Measurements from ENCODE around the gene GNG4. TPM values are rescaled to one million over a fixed set of nuclear protein-coding genes. Genes with fewer than 3 reads are reported as not detected.
"Not testable (repeated sequence)": the region's sequence is repeated elsewhere in the genome, so short reads cannot be mapped to it uniquely, and the experiment has no call there.

The GNG4 gene
- total RNA-seq, 1 donor from 2014 or later: 1.8 TPM

DNA sequence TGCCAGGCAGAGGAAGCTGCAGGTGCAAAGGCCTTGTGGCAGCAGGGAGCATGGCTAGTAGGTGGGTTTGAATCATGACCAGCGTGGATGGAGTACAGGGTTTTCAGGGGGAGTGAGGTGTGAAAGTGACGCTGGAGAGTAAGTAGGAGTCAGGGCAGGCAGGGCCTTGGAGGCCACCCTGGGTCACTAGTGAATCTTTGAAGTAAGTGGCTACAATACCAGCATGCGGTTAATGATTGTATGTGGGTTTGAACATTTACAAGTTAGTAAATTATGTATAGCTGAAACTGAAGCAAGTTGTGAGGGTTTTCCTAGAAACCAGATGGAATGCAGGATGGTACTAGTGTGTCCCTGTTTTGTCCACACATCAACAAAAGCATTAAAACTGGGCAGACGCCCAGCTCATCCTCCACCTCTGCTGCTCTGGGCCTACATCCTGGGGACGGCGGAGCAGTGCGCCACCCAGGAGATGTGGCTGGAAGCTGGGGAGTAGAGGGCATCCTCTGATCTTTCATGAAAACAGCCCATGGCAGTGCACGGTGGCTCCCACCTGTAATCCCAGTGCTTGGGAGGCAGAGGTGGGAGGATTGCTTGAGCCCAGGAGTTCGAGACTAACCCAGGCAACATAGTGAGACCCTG is 104.2 kb downstream of the GNG4 start:
- intact Hi-C loops (cut with micrococcal nuclease): no loop called here

DNA sequence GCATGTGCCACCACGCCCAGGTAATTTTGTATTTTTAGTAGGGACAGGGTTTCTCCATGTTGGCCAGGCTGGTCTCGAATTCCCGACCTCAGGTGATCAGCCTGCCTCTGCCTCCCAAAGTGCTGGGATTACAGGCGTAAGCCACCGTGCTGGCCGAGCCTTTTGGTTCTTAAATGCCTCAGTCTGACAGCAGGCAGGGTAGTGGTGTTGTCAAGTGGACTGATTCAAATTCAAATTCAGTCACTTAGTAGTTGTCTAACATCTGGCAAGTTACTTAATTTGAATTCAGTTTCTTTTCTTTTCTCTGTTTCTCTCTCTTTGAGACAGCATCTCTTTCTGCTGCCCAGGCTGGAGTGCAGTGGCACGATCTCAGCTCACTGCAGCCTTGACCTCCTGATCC is 106.7 kb downstream of the GNG4 start:
- intact Hi-C loops (cut with micrococcal nuclease): not testable (repeated sequence)

DNA sequence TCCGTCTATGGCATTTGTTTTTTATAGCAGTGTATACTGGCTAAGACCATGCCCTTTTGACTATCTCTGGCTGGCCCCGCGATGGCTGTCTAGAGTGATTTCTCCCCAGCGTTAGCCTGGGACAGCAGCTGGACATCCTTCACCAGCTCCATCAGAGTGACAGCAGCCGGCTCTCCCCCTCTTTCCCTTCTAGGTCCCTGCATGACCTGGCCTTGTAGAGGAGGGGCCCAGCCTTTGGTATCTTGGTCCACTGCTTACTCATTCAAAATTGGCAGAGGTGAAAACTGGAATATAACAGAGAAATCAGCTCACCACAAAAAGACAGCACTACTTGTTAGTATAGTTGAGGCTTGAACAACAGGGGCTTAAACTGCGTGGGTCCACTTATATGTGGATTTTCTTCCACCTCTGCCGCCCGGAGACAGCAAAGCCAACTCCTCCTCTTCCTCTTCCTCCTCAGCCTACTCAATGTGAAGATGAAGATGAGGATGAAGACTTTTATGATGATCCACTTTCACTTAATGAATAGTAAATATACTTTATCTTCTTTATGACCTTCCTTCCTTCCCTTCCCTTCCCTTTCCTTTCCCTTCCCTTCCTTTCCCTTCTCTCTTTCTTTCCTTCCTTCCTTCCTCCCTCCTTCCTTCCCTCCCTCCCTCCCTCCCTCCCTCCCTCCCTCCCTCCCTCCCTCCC is 116.0 kb downstream of the GNG4 start:
- intact Hi-C loops (cut with micrococcal nuclease): no loop called here

DNA sequence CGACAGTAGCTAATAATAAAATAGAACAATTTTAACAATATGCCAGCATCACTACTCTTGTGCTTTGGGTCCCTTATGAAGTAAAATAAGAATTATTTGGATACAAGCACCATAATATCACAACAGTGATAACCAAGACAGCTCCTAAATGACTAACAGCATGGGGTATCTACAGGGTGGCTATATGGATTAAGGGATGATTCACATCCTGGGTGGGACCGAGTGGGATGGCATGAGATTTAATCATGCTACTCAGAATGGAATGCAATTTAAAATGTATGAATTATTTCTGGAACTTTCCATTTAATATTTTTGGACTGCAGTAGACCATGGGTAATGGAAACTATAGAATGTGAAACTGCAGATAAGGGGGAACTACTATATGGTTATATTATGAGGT is 117.2 kb downstream of the GNG4 start:
- intact Hi-C loops (cut with micrococcal nuclease): no loop called here

DNA sequence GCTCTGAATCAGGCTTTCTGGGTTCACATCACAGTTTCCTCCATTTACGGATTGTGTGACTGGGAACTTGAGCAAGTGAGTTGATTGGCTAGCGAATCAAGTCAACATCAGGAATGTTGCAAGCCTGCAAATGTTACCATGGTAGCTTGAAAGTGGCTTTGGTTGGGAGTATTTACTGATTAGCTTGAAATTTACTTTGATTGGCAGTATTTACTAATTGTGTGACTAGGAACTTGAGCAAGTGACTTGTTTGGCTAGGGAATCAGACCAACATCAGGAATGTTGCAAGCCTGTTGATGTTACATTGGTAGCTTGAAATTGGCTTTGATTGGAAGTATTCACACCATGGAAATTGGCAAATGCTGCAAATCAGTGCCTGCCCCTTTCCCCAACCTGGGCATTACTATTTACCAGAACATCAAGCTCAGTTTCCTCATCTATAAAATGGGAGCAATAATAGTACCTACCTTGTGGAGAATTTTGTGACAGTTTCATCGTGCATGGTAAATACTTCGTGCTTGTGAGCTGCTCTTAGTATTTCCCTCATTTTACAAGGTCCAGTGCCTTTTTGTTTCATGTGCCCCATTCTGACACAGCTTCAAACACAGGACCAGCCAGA is 122.3 kb downstream of the GNG4 start:
- intact Hi-C loops (cut with micrococcal nuclease): no loop called here

DNA sequence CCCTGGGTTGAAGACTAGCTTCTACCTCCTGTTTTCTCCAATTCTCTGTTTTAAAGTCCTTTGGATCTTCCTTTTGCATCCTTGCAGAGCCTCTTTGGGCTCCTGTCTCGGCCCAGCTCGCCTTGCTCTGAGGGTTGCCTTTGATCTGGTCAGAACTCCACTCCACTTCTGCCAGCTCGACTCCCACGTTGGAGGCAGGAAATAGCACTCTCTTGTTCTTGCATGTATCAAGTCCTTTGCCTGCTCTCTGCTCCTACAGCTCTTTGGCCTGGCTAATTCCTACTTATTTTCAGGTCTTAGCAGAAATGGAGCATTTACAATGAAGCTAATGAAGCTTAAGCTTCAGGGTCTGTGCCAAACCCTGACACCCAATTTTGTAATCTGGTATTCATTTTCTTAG is 124.3 kb downstream of the GNG4 start:
- intact Hi-C loops (cut with micrococcal nuclease): no loop called here

DNA sequence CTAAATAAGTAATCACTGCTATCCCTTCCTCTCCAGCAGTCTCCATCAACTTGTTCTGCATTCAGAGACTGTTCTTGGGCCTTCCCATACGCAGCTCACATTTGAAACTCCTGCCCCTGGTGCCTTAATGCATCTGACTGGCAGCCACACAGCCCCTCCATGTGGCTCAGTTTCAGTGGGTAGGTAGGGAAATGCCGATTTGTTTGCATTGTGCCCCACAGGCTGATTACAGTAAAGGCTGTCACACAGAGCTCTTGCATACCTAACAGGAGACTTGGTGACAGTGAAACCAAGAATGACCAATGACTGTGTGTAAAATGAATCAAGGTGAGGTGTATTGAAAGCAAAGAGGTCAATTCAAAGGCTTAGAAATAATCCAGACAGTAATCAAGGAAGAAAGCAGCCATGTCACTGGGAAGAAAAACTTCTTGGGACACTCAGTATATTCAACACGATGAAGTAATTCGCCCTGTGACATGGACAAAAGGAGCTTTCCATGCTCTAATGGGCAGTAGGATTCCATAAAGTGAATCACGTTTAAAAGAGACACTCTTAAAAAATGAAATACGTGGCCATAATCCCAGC is 132.6 kb downstream of the GNG4 start:
- intact Hi-C loops (cut with micrococcal nuclease): loop anchor here (10.0 kb wide), 1 partner anchor 88 kb away; no protein-coding TSS in a partner anchor

DNA sequence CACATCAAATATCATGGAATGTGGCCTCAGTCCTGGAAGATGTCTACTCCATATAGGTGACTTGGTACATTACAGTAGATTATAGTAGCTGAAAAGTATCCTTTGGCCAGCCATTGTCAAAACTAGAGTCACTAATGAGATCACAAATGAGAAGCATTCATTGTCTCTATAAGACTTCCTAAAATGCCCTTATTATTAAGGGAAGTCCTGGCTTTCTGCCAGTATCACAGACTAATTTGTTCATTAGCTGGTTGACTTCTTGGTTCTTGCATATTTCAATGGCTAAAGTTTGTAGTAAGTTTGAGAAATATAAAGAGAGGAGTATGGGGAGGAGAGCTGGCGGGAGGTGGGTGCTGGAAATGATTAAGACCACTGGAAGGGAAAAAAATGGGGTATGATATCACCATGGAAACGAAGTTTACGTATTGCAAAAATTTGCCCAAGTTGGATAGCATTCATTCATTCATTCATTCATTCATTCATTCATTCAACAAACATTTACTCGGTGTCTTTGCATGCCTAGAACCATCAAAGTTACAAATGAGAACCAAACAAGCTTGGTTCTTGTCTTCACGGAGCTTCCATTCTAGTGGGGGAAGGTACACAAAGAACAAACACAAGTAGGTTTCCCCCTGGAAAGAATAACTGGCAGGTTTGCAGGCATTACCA is 133.6 kb downstream of the GNG4 start:
- intact Hi-C loops (cut with micrococcal nuclease): loop anchor here (10.0 kb wide), 1 partner anchor 89 kb away; no protein-coding TSS in a partner anchor

DNA sequence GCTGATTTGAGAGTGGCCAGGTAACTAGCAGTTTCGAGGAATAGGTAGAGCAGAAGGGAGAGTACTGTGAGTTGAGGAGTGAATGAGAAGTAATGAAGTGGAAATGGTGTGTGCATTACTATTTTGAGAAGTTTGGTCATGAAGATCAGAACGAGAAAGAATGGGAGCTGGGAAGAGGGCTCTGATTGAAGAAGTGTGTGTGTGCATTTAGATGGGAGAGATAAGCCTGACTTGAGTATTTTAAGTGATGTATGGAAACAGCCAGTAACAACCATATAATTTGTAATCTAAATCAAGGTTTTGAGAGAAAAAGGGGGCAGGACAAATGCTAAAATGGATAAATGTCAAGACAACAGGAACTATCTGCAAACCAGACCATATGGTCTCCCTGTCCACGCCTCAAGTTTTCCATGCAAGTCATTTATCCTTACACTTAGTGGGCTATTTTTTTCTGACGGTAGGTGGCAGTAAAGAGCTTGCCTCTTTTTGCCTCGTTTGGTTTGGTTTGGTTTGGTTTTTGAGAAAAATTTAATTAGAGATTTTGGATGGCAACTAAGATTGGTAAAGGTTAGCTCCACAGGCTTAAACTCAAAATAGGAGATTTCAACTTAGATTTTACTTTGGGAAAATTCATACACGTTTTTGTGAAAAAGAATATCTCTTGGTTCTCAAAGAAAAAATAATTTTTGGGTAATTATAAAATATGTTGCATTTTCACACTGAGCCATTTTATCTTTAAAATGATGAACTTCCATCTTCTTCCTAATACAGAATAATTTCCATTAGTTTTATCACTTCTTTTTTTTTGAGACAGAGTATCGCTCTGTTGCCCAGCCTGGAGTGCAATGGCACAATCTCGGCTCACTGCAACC is 135.9 kb downstream of the GNG4 start:
- intact Hi-C loops (cut with micrococcal nuclease): loop anchor here (1.0 to 10.0 kb wide), 4 partner anchors 91 to 458 kb away; no protein-coding TSS in a partner anchor

DNA sequence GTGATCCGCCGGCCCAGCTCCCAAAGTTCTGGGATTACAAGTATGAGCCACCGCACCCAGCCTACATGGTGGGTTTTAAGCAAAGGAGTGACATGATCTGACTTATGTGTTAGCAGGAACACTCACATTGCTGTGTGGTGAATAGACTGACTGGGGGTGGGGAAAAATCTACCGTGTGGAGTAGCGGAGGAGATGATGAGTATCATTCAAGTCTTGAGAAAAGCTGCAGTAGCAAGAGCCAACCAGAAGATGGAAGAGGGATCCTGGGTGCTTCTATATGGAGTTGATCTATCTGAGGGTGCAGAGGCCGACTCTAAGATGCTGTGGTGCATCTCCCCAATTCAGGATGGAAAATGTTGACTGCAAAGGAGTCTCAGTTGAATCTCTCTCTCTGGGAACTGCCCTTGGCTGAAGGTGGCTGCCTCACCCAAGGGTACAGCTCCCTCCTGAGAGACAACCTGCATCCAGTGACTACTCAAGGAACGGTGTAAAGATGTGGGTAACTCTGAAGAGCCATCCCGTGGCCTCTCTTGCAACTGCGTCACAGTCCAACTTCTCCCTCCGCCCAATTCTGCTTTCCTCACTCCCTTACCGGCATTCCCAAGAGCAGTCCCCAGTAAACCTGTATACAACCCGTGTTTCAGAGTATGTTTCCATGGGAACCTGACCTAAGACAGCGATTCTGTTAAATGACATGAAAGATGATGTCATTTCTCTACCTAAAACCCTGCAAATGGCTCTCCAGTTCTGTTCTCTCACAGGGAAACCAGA is 137.9 kb downstream of the GNG4 start:
- intact Hi-C loops (cut with micrococcal nuclease): loop anchor here (5.0 to 10.0 kb wide), 2 partner anchors 93 to 221 kb away; no protein-coding TSS in a partner anchor

DNA sequence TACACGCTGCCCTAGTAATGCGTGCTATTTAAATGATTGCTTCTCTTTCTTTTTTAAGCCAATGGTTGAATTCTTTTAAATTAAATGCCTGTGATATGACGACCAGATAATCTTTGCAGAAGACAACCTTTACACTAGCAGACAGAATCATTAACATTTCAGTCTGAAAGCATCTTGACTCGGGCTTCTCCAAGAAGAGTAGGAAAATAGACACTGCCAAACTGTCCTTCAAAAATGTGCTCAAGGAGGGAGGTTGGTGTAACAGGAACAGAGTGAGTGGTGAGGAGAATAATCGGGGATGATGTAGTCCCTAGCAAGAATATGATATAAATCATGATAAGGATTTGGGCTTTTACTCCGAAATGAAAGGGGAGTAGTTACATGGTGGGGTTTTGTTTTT is 138.8 kb downstream of the GNG4 start:
- intact Hi-C loops (cut with micrococcal nuclease): loop anchor here (5.0 to 10.0 kb wide), 2 partner anchors 94 to 221 kb away; no protein-coding TSS in a partner anchor

DNA sequence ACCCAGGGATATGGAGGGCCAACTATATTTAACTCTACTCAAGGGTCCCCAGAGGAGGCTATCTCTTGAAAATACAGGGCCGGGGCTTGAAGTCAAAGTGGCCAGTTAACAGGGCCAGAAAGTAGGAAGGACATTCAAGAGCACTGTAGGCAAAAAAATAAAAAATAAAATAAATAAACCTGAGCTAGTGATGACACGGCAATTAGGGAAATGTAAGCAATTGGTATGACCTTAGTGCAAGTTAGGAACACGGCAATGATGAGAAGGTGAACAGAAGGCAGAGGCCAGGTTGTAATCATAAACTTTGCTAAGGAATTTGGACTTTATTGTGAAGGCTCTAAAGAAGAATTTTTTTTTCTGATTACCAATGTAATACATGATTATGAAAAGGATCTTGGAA is 142.0 kb downstream of the GNG4 start:
- intact Hi-C loops (cut with micrococcal nuclease): loop anchor here (10.0 kb wide), 1 partner anchor 557 kb away; the partner anchor contains the start of gene NID1

DNA sequence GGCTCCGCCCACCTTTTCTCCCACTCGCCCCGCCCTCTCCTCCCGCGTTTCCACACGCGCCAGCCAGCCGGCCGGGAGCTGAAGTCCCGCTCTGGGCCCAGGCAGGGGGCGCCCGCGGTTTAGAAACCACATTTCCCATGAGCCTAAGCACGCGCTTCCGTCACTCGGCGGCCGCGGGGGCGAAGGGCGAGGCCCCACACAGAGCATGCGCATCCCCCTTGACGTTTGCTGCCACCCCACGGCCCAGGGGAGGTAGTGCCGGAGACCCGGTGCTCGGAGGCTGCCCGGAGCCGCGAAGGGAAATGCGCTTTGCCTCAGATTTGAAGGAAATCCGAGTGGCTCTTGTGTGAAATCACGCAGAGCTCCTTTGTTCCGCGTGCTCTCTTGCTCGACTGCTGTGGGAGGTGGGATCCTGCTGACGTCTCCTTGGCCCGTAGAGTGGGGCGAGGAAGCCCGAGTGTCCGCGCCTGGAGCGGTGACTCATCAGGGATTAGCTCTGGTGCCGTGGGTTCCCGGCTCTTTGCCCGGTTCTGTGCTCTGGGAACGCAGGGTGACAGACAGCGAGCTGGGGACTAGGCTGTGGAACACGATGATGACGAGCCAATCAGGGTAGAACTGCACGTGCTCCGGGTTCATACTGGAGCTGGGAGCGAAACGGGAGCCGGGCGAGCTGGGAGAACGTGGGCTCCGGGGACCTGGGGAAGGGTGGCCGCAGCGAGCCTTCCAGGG is 144.9 kb downstream of the GNG4 start:
- intact Hi-C loops (cut with micrococcal nuclease): loop anchor here (1.0 to 10.0 kb wide), 19 partner anchors 11 to 1292 kb away; partner anchors contain the start of genes ARID4B, COA6, ERO1B and GGPS1

DNA sequence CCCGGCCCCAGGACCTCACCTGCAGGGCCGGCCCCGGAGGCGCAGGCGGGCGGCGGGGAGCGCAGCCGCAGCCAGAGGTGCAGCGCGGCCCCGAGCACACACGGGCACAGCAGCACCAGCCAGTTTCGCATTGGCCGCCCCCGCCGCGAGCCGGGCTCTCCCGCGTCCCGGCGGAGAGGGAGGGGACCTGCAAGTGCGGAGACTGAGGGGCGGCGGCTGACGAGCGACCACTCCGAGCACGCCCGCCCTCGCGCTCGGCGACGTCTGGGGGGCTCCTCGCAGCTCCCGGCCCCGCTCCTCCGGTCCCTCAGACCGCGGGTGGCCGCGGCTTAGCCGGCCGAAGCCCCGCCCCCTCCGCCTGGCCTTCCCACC is 145.5 kb downstream of the GNG4 start, which contains the start of gene B3GALNT2:
Gene B3GALNT2 (minus strand): TSS at position 331 of the 372 bp plus-strand sequence. CDS start 200 bp downstream, at position 131.
- intact Hi-C loops (cut with micrococcal nuclease): loop anchor here (1.0 to 10.0 kb wide), 18 partner anchors 11 to 1293 kb away; partner anchors contain the start of genes ARID4B, COA6, ERO1B and GGPS1

DNA sequence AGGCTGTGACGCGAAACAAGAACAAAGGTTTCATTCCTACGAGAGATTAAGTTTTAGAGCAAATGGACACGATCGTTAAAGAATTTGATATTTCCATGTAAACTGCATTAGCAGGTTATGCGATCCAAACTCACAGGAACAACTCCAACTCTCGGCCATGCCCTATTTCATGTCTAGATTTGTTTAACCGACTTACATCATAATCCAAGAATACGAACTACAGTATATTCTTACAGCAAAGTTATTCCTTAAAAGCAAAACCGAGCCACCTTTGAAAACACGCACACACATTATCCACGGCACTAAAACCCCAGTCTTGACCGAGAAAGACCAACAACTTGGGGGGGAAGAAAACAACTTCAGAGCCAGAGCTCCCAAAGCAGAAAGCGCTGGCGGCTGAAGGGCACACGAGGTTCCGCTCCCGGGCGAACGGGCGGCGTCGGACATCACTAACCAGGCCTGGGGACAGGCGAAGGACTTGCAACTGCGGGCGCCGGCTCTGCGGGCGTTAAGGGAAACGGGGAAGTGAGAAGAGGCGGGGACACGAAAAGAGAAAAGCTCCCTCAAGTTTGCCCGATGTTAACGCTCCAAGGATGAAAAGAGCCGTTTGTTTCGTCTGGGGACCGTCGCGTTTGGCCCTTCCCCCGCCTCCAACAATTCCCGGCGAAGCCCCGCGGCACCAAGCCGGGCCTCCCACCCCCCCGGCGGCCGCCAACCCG is 146.0 kb downstream of the GNG4 start:
- intact Hi-C loops (cut with micrococcal nuclease): loop anchor here (1.0 to 10.0 kb wide), 18 partner anchors 10 to 1293 kb away; partner anchors contain the start of genes ARID4B, COA6, ERO1B and GGPS1

DNA sequence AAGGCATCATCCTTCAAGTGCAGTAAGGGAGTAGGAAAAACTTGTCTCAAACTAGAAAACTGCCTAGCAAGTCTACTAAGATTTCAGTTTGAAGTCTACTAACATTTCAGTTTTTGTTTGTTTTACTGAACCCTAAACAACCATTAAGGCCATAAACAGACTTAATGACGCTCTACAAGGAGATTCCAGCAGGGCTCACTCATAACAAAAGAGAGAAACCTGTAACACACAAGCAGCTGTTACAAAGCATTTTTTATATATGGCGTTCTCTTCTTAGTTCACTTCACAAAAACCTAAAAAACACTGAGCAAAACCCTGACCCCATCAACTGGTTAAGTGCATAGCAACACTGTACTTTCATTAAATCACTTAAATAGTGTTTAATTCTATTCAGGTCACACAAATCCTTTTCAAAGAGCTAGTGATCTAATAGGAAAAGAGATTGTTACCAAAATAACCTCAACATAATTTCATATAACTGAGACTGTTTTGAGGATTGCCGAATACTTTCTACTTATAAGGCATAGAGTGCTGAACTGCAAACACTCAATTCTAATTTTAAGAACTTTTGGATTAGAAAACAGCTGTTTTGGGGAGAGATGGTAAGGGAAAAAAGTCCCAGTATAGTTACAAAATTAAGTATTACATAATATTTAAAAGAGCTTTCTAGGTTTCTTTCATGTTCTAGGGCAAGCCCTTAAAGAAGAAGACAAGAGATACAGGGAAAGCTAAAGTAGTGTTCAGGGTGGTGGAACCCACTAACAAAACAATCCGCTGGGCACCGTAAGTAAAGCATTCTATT is 146.8 kb downstream of the GNG4 start:
- intact Hi-C loops (cut with micrococcal nuclease): loop anchor here (5.0 to 10.0 kb wide), 6 partner anchors 41 to 1131 kb away; partner anchors contain the start of genes COA6, ERO1B, IRF2BP2 and NID1

Data from T-helper 2 cell treated with Interferon-gamma antibody and Interleukin-4, amounts not matched to agents 100 ng/mL and 5 ng/mL, for 36 hours (primary cell).